ENCODE data around the gene HLA-DPB1. TPM values are rescaled to one million over a fixed set of nuclear protein-coding genes. Genes with fewer than 3 reads are reported as not detected.

HLA-DPB1 gene
- total and polyA plus RNA-seq, 2 of the 4 experiments (the other 2 are of a cell fraction), result 7.7 to 10.7 TPM

DNA sequence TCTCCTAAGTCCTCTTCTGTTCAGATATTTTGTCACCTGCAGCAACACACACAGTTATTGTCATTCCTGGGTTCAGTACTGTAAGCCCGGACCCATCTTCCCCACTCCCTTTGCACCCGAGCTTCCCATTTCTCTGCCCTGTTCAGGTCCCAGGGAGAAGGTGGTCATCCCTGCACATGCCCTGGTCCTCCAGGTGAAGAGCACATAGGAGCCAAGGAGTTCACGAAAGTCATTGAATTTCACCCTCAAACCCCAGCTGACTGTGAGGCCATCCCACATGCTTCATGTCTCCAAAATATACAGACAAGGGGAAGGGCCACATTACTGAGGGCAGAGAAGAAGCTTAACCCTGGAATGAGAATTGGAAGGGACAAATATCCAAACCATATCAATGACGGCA, 10.5 kb upstream of the HLA-DPB1 start:
- BruUV-seq (replicated peaks), result no TSS peak
- CTCF ChIA-PET, result no interaction called here
- 7% methylated on average over 2 of the region's 4 CpGs; no CpG with 5 or more reads in 1 of the 2 experiments for WGBS, 2 experiments (ENCODE audit: extremely low coverage in 2 of 2, insufficient read length in 1 of 2)

More for the DNA sequence above, 10.5 kb upstream of the HLA-DPB1 start:
- POLR2A ChIA-PET (ENCODE audit: unreplicated experiment), result no interaction called here
- TF ChIP-seq BHLHE40 (IDR thresholded peaks at IDR 0.05; ENCODE audit: low read depth, low read length) (no peak), CEBPB (IDR thresholded peaks at IDR 0.05; ENCODE audit: low read depth, low read length) (no peak), MXI1 (IDR thresholded peaks at IDR 0.05; ENCODE audit: borderline replicate concordance, low read depth, low read length) (no peak), SMC3 (IDR thresholded peaks at IDR 0.05; ENCODE audit: low read depth, low read length) (no peak), NFE2L2 (IDR thresholded peaks at IDR 0.05; ENCODE audit: low read depth, low read length) (no peak), MAZ (IDR thresholded peaks at IDR 0.05; ENCODE audit: borderline replicate concordance, low read depth, low read length) (no peak), RFX5 (IDR thresholded peaks at IDR 0.05; ENCODE audit: low read depth, low read length) (no peak), CTCF (conservative IDR thresholded peaks at IDR 0.05; ENCODE audit: low read depth, low read length) (no peak), RAD21 (IDR thresholded peaks at IDR 0.05; ENCODE audit: low read length) (no peak), MAFK (IDR thresholded peaks at IDR 0.05; ENCODE audit: low read depth, low read length) (no peak), FOS (IDR thresholded peaks at IDR 0.05; ENCODE audit: low read depth, low read length) (no peak)
- TF ChIP-seq, protein P1, sequence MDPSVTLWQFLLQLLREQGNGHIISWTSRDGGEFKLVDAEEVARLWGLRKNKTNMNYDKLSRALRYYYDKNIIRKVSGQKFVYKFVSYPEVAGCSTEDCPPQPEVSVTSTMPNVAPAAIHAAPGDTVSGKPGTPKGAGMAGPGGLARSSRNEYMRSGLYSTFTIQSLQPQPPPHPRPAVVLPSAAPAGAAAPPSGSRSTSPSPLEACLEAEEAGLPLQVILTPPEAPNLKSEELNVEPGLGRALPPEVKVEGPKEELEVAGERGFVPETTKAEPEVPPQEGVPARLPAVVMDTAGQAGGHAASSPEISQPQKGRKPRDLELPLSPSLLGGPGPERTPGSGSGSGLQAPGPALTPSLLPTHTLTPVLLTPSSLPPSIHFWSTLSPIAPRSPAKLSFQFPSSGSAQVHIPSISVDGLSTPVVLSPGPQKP (IDR thresholded peaks at IDR 0.05; ENCODE audit: borderline replicate concordance, low read depth, low read length), result no peak
- no peak overlapping the region for H2AK9ac ChIP-seq (replicated peaks; ENCODE audit: low read depth, low read length, poor library complexity)
- intact Hi-C loops (cut with micrococcal nuclease) (no loop called here), in situ Hi-C loops (cut with MboI; ENCODE audit: low sequenced_read_pairs) (no loop called here), dilution Hi-C loops (cut with HindIII; ENCODE audit: low sequenced_read_pairs, unreplicated experiment) (no loop called here)
- H3K4ac ChIP-seq (ENCODE audit: low read depth, low read length), result no peak overlapping the region
- no peak overlapping the region for H3K4me3 ChIP-seq (ENCODE audit: insufficient read depth, low read depth, low read length)
- H3K14ac ChIP-seq (replicated peaks; ENCODE audit: low read depth, low read length), result no peak overlapping the region
- H3K23ac ChIP-seq (ENCODE audit: low read depth, low read length), result no peak overlapping the region
- H3K27ac ChIP-seq (ENCODE audit: insufficient read depth, low read length), result no peak overlapping the region
- no peaks in the 10 kb centered on the region for H3K9me1 ChIP-seq (ENCODE audit: insufficient read depth, low read length)
- H2BK5ac ChIP-seq (ENCODE audit: low read depth, low read length, poor library complexity, severe bottlenecking), result no peak overlapping the region
- DNase-seq (no peak), ATAC-seq (ENCODE audit: low read depth) (no peak)
- H2BK15ac ChIP-seq (ENCODE audit: low read depth, low read length), result no peak overlapping the region
- no peak overlapping the region for H2BK120ac ChIP-seq (ENCODE audit: low read depth, low read length)
- H3K9ac ChIP-seq (ENCODE audit: low read depth, low read length), result no peak overlapping the region
- no peak overlapping the region for H3K4me2 ChIP-seq (ENCODE audit: low read depth, low read length)
- H2BK20ac ChIP-seq (ENCODE audit: low read depth, low read length), result no peak overlapping the region
- H3K18ac ChIP-seq (ENCODE audit: low read depth, low read length), result no peak overlapping the region
- no peaks in the 10 kb centered on the region for H3K36me3 ChIP-seq (ENCODE audit: control insufficient read depth, insufficient read depth, low read length)
- H3K4me1 ChIP-seq (ENCODE audit: control insufficient read depth, insufficient read depth, low read length), result no peaks in the 10 kb centered on the region
- H3K79me1 ChIP-seq (ENCODE audit: low read depth in 1 of 2, low read length in 2 of 2), result no peaks in the 10 kb centered on the region
- H4K20me1 ChIP-seq (ENCODE audit: insufficient read depth, low read length), result no peaks in the 10 kb centered on the region
- H4K91ac ChIP-seq (ENCODE audit: insufficient read depth, low read depth, low read length), result no peak overlapping the region
- H4K5ac ChIP-seq (ENCODE audit: low read depth, low read length), result no peak overlapping the region
- H2AK5ac ChIP-seq (ENCODE audit: low read depth, low read length), result no peak overlapping the region
- peaks cover 1% of the 10 kb centered on the region; the same call in 1 of the 2 replicates for H3K27me3 ChIP-seq (ENCODE audit: control insufficient read depth, insufficient read depth, low read length)
- no peak overlapping the region for H2AFZ ChIP-seq (replicated peaks; ENCODE audit: low read length, poor library complexity)
- no peak overlapping the region for H3K56ac ChIP-seq (ENCODE audit: extremely low read depth, insufficient read depth, low read length)
- no peak overlapping the region for H4K8ac ChIP-seq (ENCODE audit: low read depth in 2 of 2, low read length in 2 of 2)
- H3K9me3 ChIP-seq (ENCODE audit: control insufficient read depth, insufficient read depth, low read length), result no peaks in the 10 kb centered on the region

All from IMR-90 (cell line).